GM18951 (cell line): ENCODE results near the gene GNS.
"Not testable (repeated sequence)": the region's sequence is repeated elsewhere in the genome, so short reads cannot be mapped to it uniquely, and the experiment has no call there.

ENCODE experiments used
- POLR2A ChIP-seq: IDR thresholded peaks from 4 replicates; pipeline ENCODE4 v1.6.1; 2011; ENCODE audit warnings: mild to moderate bottlenecking; ENCODE audit not compliant: insufficient read length, insufficient read depth; ENCODE audit errors: extremely low read depth
- in situ Hi-C: fragments of 300-500 bp; cut with MboI; formaldehyde crosslinking; loops from one replicate; pipeline ENCODE4 v1.12.0; 2022; ENCODE audit warnings: low sequenced_read_pairs, mixed read lengths, inconsistent platforms; ENCODE audit not compliant: unreplicated experiment

Gene GNS

DNA sequence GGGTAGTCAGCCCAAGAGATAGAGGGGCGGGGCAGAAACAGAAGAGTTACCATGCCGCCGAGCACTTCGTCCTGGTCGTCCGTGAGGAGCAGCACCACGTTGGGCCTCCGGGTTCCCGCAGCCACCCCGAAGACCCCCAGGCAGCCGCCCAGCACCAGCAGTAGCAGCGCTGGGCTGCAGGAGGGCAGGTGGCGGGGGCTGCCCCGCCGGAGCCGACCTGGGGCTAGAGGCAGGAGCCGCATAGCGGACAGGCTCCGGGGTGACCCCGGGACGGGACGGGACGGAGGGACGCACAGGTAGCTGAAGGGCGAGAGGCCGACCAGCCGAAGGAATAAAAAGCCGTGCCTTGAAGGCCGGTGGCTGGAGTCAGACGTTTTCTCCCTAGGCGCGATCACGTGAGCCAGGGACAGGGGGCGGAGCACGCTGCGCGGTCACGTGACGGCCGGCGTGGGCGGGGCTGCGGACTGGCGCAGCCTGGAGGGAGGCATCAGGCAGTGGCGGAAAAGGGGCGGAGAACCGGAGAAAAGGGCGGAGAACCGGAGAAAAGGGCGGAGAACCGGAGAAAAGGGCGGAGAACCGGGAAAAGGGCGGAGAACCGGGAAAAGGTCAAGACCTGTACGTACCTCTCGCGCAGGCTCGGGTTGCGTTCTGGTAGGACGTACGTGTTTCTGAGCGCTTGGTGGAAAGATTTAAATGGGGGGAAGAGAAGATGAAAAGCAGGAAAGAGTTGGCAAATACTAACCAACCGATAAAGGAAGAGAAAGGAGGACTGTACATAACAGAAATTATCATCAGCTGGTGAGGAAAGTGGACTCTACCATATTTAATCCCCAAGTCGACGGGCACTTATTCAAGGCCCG, at the start of gene GNS:
TSS of gene GNS (minus strand) at position 372 of the 860 bp plus-strand sequence. CDS start at position 242, 130 bp downstream.
- peak; percentile 73 for TF ChIP-seq POLR2A
- in situ Hi-C loops: no loop called here

DNA sequence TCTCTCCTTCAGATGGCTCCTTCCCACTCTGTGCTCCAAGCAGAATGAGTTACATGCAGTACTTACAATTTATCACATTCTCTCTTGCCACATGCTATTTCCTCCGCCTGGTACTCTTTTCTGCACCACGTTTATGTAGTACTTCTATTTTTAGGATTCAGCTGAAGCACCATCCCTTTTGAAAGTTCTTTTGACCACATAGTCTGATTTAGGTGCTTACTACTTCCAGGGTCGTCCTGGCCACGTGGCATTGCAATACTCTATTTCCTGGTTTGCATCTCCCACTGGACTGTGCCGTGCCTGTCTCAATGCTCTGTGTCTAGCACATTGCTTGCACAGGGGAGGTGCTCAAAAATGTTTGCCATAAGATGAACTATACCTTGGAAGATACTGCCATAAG, 48.9 kb upstream of the GNS start:
- TF ChIP-seq POLR2A: no peak
- in situ Hi-C loops: no loop called here

DNA sequence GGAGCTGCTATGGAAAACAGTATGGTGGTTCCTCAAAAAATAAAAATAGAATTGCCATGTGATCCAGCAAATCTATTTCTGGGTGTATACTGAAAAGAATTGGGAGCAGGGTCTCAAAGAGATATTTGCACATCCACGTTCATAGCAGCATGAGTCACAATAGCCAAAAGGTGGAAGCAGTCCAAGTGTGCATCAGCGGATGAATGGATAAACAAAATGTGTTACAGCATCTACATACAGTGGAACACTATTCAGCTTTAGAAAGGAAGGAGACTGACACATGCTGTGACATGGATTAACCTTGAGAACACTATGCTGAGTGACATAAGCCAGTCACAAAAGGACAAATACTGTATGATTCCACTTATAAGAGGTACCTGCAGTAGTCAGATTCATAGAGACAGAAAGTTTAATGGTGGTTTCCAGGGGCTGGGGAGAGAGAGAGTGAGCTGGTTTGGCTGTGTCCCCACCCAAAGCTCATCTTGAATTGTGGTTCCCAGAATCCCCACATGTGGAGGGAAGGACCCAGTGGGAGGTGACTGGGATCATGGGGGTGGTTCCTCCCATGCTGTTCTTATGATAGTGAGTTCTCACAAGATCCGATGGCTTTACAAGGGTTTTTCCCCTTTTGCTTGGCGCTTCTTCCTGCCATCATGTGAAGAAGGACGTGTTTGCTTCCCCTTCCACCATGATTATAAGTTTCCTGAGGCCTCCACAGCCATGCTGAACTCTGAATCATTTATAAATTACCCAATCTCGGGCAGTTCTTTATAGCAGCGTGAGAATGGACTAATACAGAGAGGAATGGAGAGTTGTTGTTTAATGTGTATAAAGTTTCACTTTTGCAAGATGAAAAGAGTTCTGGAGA, 47.6 kb upstream of the GNS start:
- TF ChIP-seq POLR2A: no peak
- in situ Hi-C loops: no loop called here

DNA sequence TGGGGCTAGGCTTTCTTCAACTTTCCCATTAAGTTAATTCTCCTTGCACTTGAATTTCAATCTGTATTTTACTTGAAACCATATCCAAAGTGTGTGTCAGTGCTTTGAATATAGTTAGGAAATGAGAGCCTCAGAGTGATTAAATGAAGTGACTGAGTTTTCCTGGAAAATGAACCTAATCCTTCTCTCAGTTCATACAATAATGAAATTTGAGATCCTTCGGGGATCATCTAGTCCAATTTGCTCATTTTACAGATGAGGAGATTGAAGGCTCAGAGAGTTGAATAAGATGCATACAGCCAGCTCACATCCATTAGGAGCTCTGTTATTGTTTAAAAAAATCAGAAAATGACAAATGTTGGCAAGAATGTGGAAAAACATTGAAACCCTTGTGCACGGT, 47.0 kb upstream of the GNS start:
- TF ChIP-seq POLR2A: no peak
- in situ Hi-C loops: no loop called here

DNA sequence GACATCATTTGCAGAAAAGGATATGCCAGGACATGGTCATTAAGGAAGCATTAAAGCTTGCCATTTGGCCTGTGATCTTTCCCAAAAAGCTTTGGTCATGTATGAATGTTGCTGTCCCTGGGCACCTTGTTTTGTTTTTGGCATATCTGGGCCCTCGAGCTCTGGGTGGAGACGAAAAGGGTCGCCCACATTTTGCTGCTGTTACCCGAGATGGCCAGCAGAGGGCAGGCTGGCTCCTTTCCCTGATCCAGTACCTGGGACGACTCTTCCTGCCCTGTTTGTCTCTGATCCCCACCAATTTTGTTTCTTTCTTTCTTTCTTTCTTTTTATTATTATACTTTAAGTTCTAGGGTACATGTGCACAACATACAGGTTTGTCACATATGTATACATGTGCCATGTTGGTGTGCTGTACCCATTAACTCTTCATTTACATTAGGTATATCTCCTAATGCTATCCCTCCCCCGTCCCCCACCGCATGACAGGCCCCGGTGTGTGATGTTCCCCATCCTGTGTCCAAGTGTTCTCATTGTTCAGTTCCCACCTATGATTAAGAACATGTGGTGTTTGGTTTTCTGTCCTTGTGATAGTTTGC, 43.1 kb upstream of the GNS start:
- in situ Hi-C loops: not testable (repeated sequence)

DNA sequence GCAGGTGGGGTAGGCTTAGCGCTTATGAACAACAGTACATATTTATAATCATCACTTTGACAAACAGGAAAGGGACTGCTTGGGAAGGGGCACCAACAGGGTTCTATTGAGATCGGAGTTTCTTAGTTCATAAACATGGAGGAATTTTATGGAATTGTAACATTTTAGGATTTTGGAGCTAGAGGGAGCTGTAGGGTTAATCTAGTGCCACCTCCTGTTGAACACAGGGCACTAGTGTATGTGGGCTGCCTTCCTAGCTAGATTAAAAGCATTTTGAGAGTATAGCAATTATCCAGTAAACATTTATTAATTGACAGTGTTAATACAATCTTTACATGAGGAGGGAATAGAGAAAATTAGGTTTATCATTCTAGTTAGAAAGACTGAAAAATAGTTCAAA, 42.2 kb upstream of the GNS start:
- in situ Hi-C loops: no loop called here
- no peak for TF ChIP-seq POLR2A

DNA sequence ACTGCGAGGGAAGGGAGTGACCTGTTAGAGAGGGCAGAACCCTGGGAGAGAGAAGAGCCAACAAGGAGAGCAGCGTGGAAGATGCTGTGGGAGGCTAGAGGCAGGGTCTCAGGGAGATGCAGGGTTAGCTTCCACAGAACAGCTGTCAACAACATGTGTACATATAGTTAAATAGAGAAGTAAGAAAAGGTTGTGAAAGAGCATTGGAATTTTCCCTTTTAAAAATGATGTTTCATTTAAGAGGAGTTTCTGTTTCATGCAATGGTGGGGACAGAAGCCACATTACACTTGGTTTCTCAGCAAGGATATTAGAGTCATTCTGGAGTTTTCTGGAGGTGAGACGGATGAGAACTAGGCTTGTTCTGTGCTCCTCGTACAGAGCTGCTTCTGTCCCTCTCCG, 41.4 kb upstream of the GNS start:
- in situ Hi-C loops: no loop called here
- TF ChIP-seq POLR2A: no peak

DNA sequence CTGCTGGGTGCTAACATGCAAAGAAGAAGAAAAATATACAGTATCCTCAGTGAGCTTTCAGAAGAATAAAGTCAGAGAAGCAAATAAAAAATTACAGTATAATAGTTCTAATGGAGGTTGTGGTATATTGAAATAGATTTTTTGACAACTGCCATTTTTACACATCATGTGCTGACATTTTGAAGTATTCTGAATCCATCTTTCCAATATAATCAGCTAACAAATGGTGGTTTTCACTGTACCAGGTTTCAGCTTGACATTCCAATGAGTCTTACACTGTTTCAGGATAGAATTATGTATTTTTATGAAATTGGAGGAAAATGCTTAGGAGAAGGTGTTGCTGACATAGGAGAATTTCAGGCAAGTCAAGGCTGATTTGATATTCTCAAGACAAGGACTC, 39.0 kb upstream of the GNS start:
- in situ Hi-C loops: no loop called here
- no peak for TF ChIP-seq POLR2A

DNA sequence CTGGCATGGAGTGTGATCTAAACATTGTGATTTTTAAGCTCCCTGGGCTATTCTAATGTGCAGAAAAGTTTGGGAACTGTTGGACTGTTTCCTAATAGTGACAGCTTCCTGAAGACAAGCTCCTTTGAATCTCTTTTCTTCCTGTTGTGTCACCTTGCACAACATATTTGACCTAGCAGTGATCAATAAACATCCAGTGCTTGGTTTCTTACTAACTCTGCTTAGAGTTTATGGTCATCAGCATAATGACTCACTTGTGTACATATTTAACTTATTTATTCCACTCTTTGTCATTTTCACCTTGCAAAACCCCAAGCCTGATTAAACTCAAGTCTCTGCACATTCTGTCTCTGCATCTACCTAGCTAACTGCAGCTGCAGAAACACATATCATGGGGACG, 38.0 kb upstream of the GNS start:
- in situ Hi-C loops: no loop called here
- TF ChIP-seq POLR2A: no peak

DNA sequence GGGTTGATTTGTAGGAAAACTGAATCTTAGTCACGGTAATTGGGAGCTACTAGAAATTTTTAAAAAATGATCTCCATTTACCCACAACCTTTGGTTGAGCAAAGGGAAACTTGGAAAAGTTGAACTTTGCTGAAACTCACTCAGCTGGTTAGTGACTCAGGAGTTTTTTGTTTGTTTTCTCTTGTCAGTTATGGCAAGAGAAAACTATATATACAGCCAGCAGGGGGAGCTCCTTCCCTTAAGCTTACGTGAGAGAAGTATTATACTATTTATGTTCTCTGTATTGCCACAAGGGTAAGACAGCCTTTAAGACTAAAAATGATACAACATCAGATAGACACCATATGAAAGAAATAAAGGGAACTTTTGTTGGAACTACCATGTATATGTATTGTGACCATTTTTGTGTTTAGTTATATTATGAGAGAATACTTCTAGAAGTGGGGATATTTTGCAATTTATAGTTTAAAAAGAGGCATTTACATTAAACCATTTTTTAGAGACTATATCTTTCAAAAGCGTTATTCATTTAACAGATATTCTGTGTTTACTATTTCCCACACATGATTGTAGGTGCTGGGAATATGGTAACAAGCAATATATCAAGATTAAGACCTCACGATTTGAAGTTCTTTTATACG, 37.1 kb upstream of the GNS start:
- no peak for TF ChIP-seq POLR2A
- in situ Hi-C loops: no loop called here

DNA sequence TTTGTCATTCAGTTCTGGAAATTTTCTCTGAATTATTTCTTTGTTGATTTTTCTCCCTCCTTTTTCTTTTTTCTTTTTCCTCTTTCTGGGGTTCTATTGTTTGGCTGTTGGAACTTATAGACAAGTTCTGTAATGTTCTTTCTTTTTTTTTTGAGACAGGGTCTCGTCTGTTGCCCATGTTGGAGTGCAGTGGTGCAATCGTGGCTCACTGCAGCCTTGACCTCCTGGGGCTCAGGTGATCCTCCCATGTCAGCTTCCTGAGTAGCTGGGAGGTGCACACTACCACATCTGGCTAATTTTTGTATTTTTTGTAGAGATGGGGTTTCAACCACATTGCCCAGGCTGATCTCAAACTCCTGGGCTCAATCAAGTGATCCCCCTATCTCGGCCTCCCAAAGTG, 35.1 kb upstream of the GNS start:
- no peak for TF ChIP-seq POLR2A
- in situ Hi-C loops: no loop called here

DNA sequence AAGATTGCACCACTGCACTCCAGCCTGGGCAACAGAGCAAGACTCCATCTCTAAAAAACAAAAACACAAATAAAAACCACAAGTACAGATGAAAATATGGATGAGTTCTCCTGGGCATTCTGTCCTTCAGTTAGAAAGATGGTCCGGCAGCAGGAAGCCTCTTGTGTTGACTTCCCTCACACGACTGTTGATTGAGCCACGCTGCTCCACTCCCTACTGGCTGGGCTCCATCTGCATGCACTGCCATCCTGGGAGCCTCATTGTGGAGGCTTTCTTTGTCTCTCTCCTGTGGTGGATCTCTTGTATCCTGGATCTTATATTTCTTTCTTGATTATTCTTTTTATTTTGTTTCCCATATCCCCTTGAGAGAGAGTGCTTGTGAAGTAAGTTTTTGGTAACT, 34.4 kb upstream of the GNS start:
- in situ Hi-C loops: no loop called here
- TF ChIP-seq POLR2A: no peak

DNA sequence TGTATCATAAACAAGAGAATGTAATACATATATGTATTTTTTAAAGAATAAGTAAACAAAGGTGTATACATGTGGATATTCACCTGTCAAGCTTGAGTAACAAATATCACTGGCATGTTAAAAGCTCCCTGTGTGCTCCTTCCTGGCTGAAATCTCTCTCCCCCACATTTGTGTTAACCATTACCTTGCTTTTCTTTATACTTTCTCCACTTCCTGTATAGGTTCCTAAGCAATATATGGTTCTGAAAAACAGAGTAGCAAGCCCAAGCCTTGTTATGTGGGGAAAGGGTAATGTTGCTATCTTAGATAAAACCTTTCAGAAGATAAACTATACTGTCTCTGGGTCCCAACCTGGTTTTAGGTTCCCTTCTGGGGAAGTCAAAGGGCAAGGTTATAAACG, 32.9 kb upstream of the GNS start:
- in situ Hi-C loops: no loop called here

More for the DNA sequence above, 32.9 kb upstream of the GNS start:
- TF ChIP-seq POLR2A: no peak
